Fibroblast of skin of right quadriceps (primary cell): ENCODE results near the gene INF2.

Source experiments
- DNase-seq: peaks from one replicate; pipeline ENCODE4 v3.0.0-alpha.2; 2013

INF2 gene

DNA sequence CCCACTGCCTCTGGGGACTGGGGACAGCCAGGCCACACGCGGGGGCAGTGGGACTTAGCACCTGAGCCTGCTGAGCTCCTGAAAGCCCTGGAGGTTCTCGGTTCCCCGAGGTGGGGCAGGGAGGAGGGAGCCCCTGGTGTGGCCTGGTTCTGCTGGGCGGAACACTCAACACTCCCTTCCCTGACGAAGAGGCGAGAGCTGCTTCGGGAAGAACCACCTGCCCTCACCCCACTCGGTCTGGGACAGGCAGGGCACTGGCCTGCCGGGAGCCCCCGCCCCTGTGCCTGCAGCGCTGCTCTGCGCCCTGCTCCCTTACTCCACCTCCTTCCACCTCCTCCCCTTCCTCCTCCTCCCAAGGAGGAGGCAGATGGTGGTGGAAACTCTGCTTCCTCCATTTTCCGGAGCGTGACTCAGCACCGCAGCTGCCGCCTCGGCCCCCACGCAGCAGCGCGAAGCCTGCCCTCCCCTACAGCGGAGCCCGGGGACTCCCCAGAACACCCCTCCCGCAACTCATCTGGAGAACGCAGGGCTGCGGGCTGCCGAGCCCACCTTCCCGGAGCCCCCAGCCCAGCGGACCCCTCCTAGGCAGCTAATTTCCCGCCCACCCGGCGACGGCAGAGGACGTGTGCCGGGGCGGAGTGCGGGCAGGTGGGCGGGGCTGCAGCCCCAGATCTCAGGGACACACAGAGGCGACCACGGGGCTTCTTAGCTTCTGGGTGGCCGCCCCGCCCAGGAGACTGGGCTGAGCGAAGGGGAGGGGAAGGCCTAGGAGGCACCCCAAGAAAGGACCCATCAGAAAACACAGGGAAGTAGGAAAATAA lies 11.7 kb upstream of the INF2 start:
- DNase-seq = peak; percentile 85

DNA sequence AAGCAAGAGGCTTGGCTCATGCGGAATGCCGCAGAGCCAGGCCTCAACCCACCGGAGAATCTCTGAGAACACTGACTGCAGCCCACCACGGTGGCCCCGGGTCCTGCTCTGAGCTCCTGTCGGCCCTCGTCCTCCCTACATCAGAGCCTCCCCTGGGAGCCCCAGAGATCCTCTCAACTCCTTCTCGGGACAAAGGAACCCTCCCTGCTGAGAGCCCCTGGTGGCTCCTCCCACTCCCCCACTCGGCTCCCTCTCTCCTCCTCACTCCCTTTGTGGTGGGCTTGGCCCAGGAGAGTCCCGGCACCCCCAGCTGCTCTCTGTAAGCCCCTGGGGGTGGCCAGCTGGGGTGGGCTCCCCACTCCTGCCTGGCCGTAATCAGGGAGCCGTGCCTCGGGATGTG lies 11.1 kb upstream of the INF2 start:
- peak; percentile 69 for DNase-seq

DNA sequence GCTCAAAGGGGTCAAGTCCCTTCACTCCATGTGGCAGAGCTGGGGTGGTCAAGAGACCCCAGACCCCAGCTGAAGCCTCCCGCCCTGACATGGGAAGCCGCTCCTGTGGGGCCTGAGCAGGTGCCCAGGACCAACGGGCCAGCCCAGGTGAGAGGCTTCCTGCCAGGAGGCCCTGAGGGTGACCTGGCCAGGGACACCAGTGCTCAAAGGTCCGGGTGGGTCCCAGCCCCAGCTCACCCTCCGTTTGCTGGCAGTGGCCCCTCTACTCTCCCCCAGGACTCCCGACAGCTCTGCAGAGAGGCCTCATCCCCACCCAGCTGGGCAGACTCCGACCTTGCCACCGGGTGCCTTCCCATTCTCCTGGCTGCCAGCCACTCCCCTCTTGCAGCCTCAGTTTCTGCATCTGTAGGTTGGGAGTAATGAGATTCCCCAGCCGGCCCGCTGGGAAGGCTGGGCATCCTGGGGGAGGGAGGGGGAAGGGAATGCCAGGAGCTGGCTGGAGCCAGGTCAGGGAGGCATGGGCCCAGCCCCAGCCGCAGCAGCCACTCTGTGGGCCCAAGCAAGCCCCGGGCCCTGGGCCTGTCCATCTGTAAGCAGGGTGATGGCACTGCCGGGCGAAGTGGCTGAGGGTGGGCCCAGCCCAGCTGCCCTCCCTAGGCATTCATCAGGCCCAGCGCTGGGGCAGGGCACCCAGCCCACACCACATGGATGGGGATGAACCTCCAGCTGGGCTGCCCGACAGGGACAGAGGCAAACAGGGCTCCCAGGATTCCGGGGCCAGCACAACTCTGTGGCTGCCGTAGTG lies 10.3 kb upstream of the INF2 start:
- DNase-seq = no peak

- peak; percentile 74 for DNase-seq
These were observed 9.2 kb upstream of the INF2 start for GRCh38 chr14:104680056-104680805.

GRCh38 chr14:104680806-104681688 lies 8.4 kb upstream of the INF2 start:
- peak; percentile 72 for DNase-seq

GRCh38 chr14:104681689-104682074 lies 7.7 kb upstream of the INF2 start:
- peak; percentile 79 for DNase-seq

- no peak for DNase-seq
These were observed 7.3 kb upstream of the INF2 start for GRCh38 chr14:104682107-104682593.

DNA sequence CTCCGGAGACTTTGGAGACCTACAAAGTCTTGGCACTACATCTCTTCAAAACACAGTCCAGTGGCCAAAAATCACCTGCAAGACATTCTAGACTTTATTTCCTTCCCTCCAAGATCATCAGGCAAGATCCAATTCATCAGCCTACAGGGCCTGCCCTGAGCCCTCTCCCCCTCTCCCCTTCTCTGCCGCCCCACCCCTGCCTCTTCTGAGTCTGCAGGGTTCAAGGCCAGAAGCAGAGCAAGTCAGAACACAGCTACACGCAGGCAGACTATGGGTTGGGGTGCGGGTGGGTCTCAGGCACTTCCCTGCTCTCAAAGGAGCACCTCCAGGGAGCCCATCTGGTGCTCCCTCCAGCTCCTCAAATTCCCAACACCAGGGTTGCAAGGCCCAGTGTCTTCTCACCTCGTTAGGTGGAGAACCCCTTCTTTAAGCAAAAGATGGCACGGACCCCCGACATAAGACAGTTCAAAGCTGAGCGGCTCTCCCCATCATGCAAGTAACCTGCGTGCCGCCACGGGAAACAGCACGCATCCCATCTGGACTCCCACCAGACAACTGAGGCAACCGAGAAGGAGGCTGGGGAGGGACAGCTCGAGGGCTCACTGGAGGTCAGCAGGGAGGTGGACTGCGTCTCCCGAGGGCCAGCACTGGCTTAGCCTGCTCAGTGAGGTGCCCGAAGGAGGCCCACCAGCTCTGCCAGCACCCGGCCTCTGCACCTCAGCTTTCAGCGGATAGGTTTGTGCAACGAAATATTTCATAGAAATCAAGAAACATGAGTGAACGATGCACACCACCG lies 5.6 kb upstream of the INF2 start:
- DNase-seq = no peak

GRCh38 chr14:104684449-104684821 lies 5.0 kb upstream of the INF2 start:
- no peak for DNase-seq

DNA sequence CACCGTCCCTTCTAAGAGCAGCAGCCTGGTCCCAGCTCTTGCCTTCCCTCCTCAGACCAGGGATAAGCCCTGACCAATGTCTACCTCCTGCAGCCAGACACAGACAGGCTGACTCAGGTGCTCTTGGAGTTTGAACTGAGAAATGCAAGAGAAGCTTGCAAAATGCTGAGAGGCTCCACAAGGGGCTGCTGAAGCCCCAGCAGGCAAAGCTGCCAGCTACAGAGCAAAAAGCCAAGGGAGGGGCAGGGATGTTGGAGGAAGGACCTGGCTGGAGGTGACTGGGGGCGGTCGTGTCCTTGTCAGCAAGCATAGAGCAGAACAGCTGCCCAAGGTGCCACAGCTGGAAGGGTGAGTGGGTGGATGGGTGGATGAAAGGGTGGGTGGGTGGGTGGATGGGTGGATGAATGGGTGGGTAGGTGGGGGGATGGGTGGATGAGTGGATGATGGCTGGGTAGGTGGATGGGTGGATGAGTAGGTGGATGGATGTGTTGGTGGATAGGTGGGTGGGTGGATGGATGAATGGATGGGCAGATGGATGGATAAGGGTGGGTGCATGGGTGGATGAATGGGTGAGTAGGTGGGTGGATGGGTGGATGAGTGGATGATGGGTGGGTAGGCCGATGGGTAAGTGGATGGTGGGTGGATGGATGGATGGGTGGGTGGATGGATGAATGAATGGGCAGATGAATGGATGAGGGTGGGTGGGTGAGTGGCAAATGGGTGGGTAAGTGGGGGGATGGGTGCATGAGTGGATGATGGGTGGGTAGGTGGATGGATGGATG lies 4.0 kb upstream of the INF2 start:
- DNase-seq = no peak

DNA sequence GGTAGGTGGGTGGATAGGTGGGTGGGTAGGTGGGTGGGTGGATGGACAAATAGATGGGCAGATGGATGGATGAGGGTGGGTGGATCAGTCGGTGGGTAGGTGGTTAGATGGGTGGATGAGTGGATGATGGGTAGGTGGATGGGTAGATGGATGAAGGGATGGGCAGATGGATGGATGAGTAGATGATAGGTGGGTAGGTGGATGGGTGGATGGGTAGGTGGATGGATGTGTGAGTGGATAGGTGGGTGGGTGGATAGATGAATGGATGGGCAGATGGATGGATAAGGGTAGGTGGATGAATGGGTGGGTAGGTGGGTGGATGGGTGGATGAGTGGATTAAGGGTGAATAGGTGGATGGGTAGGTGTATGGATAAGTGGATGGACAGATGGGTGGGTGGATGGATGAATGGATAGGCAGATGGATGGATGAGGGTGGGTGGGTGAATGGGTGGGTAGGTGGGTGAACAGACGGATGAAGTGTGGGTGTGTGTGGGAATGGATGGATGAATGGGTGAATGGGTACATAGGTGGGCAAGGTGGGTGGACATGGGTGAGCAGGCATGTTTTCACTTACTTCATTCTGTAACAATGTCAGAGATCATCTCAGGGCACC lies 3.3 kb upstream of the INF2 start:
- DNase-seq = no peak

DNA sequence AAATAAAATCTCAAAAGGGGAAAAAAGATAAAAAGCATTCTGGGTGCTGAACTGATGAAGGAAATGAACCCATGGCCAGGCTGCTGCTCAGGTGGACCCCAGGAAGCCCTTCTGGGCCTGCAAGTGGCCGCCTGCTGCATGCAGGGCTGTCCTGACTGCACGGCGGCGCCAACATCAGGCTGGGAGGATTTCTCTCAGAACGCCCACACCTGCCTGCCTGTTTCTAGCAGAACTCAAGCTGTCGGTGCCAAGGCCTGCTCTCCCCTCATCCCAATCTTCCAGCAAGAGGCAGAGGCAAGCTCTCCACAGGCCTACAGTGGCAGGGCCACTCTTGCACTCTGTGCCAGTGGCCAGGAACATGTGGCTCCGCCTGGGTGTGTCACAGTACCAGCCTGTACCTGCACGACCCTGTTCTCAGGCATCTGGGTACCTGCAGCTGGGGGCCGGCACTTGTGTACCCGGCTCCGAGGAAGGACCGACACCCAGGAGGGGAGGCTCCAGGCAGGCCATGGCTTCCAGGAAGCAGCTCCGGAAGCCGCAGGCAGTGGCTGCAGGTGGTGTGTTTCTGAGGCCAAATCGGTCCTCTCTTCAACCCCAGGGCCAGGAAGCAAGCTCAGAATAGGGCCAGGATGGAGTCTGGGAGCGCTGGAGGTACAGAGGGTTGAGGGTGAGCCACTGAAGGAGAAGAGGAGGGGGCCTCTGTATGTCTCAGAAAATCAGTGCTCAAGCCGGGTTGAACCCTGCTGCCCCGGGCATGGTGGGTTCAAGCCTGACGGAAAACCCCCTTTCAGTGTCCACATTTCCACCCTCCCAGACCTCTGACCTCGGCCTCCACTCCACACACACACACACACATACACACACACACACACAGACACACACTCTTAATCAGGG lies 2.5 kb upstream of the INF2 start:
- no peak for DNase-seq

DNA sequence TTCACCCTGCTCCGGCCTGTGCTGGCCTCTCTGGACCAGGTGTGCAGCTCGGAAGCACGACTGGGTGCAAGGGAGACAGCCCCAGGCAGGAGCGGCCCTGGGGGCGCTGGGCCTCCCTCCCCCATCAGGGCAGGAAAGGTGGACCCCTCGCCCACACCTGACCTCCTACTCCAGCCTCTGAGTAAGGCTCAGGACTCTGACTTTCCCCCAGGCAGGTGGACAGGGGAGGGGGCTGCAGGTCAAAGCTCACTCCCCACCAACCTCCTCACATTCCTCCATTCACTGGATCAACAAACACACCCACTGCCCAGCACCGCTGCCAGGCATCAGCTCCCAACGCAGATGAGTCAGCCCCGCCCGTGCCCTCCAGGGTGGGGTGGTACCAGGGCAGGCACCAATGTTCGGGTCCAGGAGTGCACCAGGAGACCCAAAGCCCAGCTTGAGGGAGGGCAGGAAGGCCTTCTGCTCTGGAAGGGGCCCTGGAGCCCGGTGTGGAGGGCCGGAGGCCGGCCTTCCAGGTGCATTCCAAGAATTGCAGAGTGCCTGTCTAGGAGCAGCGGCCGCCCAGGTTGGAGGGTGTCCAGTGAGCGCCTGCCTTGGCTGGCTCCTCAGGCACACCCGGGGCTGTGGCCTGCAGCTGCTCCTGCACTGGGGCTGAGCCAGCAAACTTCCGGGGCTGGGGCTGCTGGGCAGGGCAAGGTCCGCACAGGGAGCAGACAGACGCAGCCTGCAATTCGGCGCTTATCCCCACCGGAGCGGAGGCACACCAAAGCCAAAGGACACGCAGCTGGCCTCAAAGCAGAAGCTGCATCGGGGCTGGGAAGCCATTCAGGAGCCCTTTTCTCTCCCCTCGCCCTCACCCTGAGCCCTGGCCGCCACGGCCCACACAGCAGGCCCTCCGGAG lies 1.6 kb upstream of the INF2 start:
- no peak for DNase-seq

GRCh38 chr14:104688505-104689108 lies 811 bp upstream of the INF2 start:
- DNase-seq = no peak

- DNase-seq = no peak
These were observed 678 bp downstream of the INF2 start for GRCh38 chr14:104689881-104690711.

DNA sequence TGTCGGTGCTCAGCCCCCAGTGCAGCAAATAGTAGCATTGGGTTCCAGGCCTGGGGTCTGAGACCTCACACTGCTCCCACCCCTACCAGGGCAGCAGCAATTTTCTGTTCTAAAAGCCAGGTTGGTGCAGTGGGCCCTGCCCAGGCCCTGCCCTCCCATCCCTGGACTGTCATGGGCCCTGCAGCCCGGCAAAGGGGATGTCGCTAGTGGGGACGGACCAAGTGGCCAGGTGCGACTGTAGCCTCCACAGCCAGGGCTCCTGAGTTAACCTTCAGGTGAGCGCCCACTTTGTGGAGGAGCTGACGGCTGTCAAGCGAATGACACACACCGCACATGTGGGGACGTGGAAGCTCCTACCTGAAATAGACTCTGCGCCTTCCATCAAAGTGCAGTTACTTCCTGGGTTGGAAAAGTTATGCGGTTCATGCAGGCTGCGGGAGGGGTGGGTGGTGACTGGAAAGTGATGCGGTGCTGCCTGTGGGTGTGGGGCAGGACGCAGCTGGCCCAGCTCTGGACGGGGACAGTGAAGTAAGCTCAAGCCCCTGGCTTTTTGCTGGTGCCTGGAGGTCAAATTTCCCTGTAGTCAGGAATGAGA lies 1.5 kb downstream of the INF2 start:
- no peak for DNase-seq
